Astrocyte (in vitro differentiated cells and primary cell): ENCODE measurements around the gene MRPS23. TPM values are rescaled to one million over a fixed set of nuclear protein-coding genes. Genes with fewer than 3 reads are reported as not detected.
A peak's percentile ranks its signal among the peaks of the same experiment; 100 is the strongest.

Source experiments
- DNase-seq: peaks from one replicate; pipeline ENCODE4 v3.0.0-alpha.2; 2010; ENCODE audit warnings: low read depth
- FAIRE-seq: peaks from 2 replicates; lab custom pipeline; 2011; peaks lifted over from hg19 to GRCh38; lab: Jason Lieb, UNC
- H2AFZ ChIP-seq: 2 replicates; pipeline ENCODE4 v1.6.0; 2012; ENCODE audit warnings: low read depth, low read length, inconsistent platforms
- H3K27ac ChIP-seq: 2 replicates; pipeline ENCODE4 v1.5.1; 2011; ENCODE audit warnings: low read depth, low read length, inconsistent platforms
- H3K27me3 ChIP-seq: 2 replicates; pipeline ENCODE4 v1.6.0; 2011; ENCODE audit warnings: low read length, inconsistent platforms; ENCODE audit not compliant: insufficient read depth
- H3K36me3 ChIP-seq: 2 replicates; pipeline ENCODE4 v1.5.1; 2011; ENCODE audit warnings: low read length, inconsistent platforms; ENCODE audit not compliant: insufficient read depth
- H3K4me1 ChIP-seq: 2 replicates; pipeline ENCODE4 v1.5.1; 2011; ENCODE audit warnings: low read length, inconsistent platforms; ENCODE audit not compliant: insufficient read depth
- H3K4me2 ChIP-seq: 2 replicates; pipeline ENCODE4 v1.6.0; 2012; ENCODE audit warnings: low read length, inconsistent platforms
- H3K4me3 ChIP-seq: 2 replicates; pipeline ENCODE4 v1.5.1; 2011; ENCODE audit warnings: low read depth, mild to moderate bottlenecking, low read length, inconsistent platforms; ENCODE audit not compliant: insufficient read depth
- H3K79me2 ChIP-seq: 2 replicates; pipeline ENCODE4 v1.6.0; 2012; ENCODE audit warnings: mild to moderate bottlenecking, low read length, inconsistent platforms; ENCODE audit not compliant: insufficient read depth
- H3K9ac ChIP-seq: 2 replicates; pipeline ENCODE4 v1.6.0; 2012; ENCODE audit warnings: mild to moderate bottlenecking, low read length, inconsistent platforms
- H3K9me3 ChIP-seq: 2 replicates; pipeline ENCODE4 v1.5.1; 2012; ENCODE audit warnings: low read depth, mild to moderate bottlenecking, low read length, inconsistent platforms; ENCODE audit not compliant: insufficient read depth
- H4K20me1 ChIP-seq: 2 replicates; pipeline ENCODE4 v1.6.0; 2012; ENCODE audit warnings: low read length, inconsistent platforms; ENCODE audit not compliant: insufficient read depth
- H3K27ac Mint-ChIP-seq: one replicate; pipeline ENCODE4 v1.8.0; 2021; ENCODE audit warnings: mild to moderate bottlenecking, mixed read lengths; ENCODE audit not compliant: unreplicated experiment
- H3K27me3 Mint-ChIP-seq: one replicate; pipeline ENCODE4 v1.8.0; 2021; ENCODE audit warnings: low read depth, mixed read lengths; ENCODE audit not compliant: unreplicated experiment
- H3K36me3 Mint-ChIP-seq: one replicate; pipeline ENCODE4 v1.8.0; 2021; ENCODE audit warnings: low read depth, mixed read lengths; ENCODE audit not compliant: unreplicated experiment
- H3K4me1 Mint-ChIP-seq: one replicate; pipeline ENCODE4 v1.8.0; 2021; ENCODE audit warnings: low read depth, mixed read lengths; ENCODE audit not compliant: unreplicated experiment
- H3K4me3 Mint-ChIP-seq: one replicate; pipeline ENCODE4 v1.8.0; 2021; ENCODE audit warnings: mild to moderate bottlenecking, moderate library complexity, mixed read lengths; ENCODE audit not compliant: unreplicated experiment
- H3K9me3 Mint-ChIP-seq: one replicate; pipeline ENCODE4 v1.8.0; 2021; ENCODE audit warnings: mild to moderate bottlenecking, mixed read lengths; ENCODE audit not compliant: unreplicated experiment
- EZH2 ChIP-seq: IDR thresholded peaks from 2 replicates; pipeline ENCODE4 v1.6.1; 2012; ENCODE audit warnings: mild to moderate bottlenecking, low read length, inconsistent platforms; ENCODE audit not compliant: insufficient read depth
- total RNA-seq: library from RNA; stranded (reverse); gene quantifications from 2 replicates; pipeline ENCODE4 v1.2.1, GENCODE V29; 2021
- TF ChIP-seq, protein P1 (sequence below): IDR thresholded peaks from 2 replicates; pipeline ENCODE4 v1.5.1; 2011; ENCODE audit warnings: low read depth, mild to moderate bottlenecking, inconsistent platforms, low read length, moderate library complexity; ENCODE audit not compliant: insufficient read depth

MRPS23 gene
- total RNA-seq, 1 donor from 2014 or later = 61.3 TPM

DNA sequence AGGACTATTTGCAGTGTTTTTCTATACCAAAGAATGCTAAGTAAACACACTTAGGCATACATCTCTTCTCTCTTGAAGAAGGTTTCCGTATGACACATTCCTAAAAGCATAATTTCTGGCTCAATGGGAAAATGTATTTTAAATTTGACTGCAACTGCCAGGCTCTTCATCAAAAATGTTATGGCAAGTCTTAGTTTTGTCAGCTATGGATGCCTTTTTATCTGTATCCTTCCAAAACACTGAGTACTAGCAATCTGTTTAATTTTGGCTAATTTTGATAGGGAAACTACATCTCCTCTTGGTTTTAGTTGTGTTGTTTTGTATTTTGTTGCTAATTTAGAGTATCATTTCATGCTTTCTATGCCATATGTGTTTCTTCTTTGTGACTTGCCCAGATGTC is 35.4 kb downstream of the MRPS23 start:
- H3K27ac Mint-ChIP-seq = no peak overlapping the region
- Histone ChIP-seq H3K79me2 (no peaks in the 10 kb centered on the region), H3K9me3 (no peaks in the 10 kb centered on the region), H4K20me1 (peaks cover 3% of the 10 kb centered on the region), H3K27ac (no peak overlapping the region), H2AFZ (no peak overlapping the region), H3K4me1 (peaks cover 17% of the 10 kb centered on the region), H3K4me3 (no peak overlapping the region), H3K36me3 (no peaks in the 10 kb centered on the region), H3K4me2 (no peak overlapping the region), H3K27me3 (peaks cover 28% of the 10 kb centered on the region), H3K9ac (no peak overlapping the region)
- no peak overlapping the region for H3K4me3 Mint-ChIP-seq
- peak; percentile 34 for FAIRE-seq
- no peak for TF ChIP-seq EZH2
- TF ChIP-seq, protein P1, sequence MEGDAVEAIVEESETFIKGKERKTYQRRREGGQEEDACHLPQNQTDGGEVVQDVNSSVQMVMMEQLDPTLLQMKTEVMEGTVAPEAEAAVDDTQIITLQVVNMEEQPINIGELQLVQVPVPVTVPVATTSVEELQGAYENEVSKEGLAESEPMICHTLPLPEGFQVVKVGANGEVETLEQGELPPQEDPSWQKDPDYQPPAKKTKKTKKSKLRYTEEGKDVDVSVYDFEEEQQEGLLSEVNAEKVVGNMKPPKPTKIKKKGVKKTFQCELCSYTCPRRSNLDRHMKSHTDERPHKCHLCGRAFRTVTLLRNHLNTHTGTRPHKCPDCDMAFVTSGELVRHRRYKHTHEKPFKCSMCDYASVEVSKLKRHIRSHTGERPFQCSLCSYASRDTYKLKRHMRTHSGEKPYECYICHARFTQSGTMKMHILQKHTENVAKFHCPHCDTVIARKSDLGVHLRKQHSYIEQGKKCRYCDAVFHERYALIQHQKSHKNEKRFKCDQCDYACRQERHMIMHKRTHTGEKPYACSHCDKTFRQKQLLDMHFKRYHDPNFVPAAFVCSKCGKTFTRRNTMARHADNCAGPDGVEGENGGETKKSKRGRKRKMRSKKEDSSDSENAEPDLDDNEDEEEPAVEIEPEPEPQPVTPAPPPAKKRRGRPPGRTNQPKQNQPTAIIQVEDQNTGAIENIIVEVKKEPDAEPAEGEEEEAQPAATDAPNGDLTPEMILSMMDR = no peak
- H3K27me3 Mint-ChIP-seq = peaks cover 24% of the 10 kb centered on the region
- H3K4me1 Mint-ChIP-seq = peaks cover 7% of the 10 kb centered on the region
- H3K36me3 Mint-ChIP-seq = no peaks in the 10 kb centered on the region
- no peak for DNase-seq
- no peaks in the 10 kb centered on the region for H3K9me3 Mint-ChIP-seq

DNA sequence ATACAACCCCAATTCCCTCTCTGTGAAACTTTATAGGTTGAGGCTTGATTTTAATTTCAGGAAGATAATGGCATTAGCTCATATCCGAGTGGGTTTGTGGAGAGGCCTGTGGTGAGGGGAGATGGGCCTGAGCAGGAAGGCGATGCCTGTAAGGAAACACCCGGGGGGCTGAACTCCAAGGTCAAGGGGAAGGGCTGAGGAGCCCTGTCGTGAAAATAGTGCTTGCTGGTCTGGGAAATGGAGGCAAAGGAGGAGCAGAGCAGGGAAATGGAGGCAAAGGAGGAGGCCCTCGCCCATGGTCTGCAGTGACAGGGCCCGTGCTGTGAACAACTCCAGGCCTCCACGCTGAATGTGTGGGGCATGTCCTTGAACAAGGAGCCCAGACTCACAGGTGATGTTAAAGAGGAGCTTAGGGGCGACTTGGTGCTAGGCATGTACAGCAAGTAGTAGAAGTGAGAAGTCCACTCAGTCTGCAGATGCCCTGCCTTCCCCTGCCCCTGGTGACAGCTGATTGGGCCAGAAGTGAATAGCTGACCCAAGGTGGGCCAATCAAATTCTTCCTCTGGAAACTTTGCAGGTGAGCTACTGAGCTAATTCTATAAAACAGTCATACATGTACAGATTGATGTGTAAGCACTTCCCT is 38.1 kb downstream of the MRPS23 start:
- Histone ChIP-seq H3K9ac (no peak overlapping the region), H3K4me2 (peak overlapping the region; percentile 81), H3K27me3 (peaks cover 23% of the 10 kb centered on the region), H3K4me3 (peak overlapping the region; percentile 30), H3K79me2 (no peaks in the 10 kb centered on the region), H3K27ac (no peak overlapping the region), H2AFZ (no peak overlapping the region), H3K4me1 (peaks cover 17% of the 10 kb centered on the region), H3K9me3 (no peaks in the 10 kb centered on the region), H4K20me1 (peaks cover 3% of the 10 kb centered on the region), H3K36me3 (no peaks in the 10 kb centered on the region)
- H3K36me3 Mint-ChIP-seq = no peaks in the 10 kb centered on the region
- no peak overlapping the region for H3K4me3 Mint-ChIP-seq
- peaks cover 3% of the 10 kb centered on the region for H3K4me1 Mint-ChIP-seq
- DNase-seq (no peak), FAIRE-seq (no peak)
- H3K27me3 Mint-ChIP-seq = peaks cover 32% of the 10 kb centered on the region
- TF ChIP-seq, protein P1 = no peak
- no peak for TF ChIP-seq EZH2
- H3K27ac Mint-ChIP-seq = no peak overlapping the region
- H3K9me3 Mint-ChIP-seq = peaks cover 2% of the 10 kb centered on the region
